Measurements from ENCODE around the gene ABI1.

Gene ABI1

DNA sequence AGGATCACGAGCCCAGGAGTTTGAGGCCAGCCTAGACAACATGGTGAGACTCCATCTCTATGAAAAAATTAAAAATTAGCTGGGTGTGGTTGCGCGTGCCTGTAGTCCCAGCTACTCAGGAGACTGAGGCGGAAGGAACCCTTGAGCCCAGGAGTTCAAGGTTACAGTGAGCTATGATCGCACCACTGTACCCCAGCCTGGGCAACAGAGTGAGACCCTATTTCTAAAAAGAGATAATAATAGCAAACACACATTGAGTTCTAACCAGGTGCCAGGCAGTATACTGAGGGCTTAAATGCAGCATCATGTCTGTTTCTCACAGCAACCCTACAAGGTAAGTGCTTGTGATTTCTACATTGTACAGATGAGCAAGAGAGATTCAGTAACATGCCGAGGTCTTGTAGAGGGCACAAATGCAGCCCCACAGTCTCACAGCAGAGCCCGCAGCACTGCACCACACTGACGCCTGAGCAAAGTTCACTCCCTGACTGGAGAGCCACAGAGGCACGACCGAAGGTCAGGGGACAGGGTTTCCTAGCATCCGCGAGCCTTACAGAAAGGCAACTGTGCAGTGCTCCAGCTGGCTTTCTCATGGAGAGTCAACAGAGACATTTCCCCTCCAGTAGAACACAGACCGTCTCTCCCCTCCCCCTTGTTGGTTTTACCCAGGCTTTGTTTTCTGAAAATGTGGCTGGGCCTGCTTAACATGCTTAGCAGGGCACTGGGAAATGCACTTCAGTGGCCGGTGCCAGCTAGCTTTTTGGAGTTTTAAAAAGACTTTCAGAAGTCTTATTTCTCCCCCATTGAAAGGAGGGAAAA is 126.8 kb downstream of the ABI1 start:
- TF ChIP-seq, protein P1, sequence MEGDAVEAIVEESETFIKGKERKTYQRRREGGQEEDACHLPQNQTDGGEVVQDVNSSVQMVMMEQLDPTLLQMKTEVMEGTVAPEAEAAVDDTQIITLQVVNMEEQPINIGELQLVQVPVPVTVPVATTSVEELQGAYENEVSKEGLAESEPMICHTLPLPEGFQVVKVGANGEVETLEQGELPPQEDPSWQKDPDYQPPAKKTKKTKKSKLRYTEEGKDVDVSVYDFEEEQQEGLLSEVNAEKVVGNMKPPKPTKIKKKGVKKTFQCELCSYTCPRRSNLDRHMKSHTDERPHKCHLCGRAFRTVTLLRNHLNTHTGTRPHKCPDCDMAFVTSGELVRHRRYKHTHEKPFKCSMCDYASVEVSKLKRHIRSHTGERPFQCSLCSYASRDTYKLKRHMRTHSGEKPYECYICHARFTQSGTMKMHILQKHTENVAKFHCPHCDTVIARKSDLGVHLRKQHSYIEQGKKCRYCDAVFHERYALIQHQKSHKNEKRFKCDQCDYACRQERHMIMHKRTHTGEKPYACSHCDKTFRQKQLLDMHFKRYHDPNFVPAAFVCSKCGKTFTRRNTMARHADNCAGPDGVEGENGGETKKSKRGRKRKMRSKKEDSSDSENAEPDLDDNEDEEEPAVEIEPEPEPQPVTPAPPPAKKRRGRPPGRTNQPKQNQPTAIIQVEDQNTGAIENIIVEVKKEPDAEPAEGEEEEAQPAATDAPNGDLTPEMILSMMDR (IDR thresholded peaks at IDR 0.05; ENCODE audit: low read depth, low read length, missing control alignments): no peak
- no peak for DNase-seq (ENCODE audit: extremely low read depth, low read depth)

DNA sequence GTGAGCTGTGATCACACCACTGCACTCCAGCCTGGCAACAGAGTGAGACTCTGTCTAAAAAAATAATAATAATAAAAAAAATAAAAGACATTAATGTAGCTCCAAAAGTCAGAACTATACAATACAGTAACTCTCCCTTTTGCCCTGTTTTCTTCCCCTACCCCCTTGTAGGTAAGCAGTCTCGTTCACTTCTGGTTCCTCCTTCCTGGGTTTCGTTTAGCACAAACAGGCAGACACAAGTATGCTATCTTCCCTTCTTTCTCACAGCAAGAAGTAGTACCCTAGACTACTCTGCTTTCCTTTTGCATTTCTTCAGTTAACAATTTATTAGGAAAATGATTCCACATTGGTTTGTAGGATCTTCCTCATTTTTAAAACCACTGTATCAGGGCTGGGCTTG is 130.2 kb downstream of the ABI1 start:
- TF ChIP-seq, protein P1 (IDR thresholded peaks at IDR 0.05; ENCODE audit: low read depth, low read length, missing control alignments): no peak
- DNase-seq (ENCODE audit: extremely low read depth, low read depth): no peak

More for the DNA sequence above, 126.8 kb downstream of the ABI1 start:
- H3K4me3 ChIP-seq (replicated peaks; ENCODE audit: low read depth, low read length): no peak overlapping the region

DNA sequence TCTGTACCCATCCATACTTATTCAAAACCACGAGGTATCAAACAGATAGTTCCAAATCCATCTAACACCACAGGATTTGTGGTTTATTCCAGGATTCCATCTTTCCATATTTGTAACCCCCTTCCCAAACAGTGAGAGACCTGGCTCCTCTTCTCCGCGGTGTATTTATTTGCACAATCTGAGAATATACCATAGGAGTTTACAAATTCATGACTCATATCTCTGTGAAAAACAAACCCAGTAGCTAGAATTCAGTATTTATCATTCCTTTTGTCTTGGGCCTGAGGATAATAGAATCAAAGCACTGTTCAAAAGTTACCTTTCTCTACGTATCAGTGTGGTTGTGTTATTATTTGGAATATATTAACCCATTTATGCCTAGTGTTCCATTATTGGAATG is 131.4 kb downstream of the ABI1 start:
- H3K4me3 ChIP-seq (replicated peaks; ENCODE audit: low read depth, low read length): no peak overlapping the region
- TF ChIP-seq, protein P1 (IDR thresholded peaks at IDR 0.05; ENCODE audit: low read depth, low read length, missing control alignments): no peak
- DNase-seq (ENCODE audit: extremely low read depth, low read depth): no peak

More for the DNA sequence above, 130.2 kb downstream of the ABI1 start:
- no peak overlapping the region for H3K4me3 ChIP-seq (replicated peaks; ENCODE audit: low read depth, low read length)

DNA sequence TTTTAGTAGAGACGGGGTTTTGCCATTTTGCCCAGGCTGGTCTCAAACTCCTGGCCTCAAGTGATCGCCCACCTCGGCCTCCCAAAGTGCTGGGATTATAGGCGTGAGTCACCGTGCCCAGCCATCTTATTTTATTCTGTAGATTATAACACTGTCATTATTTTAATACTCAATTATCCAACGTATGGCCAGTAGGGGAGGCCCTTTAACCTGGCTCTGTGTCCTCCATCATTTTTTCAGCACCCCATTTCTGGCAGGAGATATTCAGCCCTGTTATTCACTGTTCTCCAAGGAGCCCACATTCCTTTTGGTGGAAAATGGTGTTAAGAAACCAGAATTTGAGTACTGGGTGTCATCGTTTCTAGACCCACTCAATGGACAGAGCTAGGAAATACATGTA is 131.8 kb downstream of the ABI1 start:
- no peak overlapping the region for H3K4me3 ChIP-seq (replicated peaks; ENCODE audit: low read depth, low read length)
- DNase-seq (ENCODE audit: extremely low read depth, low read depth): no peak
- TF ChIP-seq, protein P1 (IDR thresholded peaks at IDR 0.05; ENCODE audit: low read depth, low read length, missing control alignments): peak; percentile 11

DNA sequence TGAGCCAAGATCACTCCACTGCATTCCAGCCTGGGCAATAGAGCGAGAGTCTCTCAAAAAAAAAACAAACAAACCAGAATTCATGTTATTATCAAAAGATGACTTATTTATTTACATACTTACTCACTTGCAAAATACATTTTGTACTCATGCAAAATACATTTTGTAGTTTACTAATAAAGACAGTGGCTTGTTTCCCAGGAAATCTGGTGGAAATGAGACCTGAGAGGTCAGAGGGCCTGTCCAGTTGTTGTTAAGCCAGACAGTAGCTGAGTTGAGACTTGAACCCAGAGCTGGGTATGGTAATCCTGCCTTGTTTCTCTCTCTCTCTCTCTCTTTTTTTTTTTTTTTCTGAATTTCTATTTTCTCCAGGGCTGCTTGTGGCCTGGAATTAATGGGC is 133.8 kb downstream of the ABI1 start:
- H3K4me3 ChIP-seq (replicated peaks; ENCODE audit: low read depth, low read length): no peak overlapping the region
- TF ChIP-seq, protein P1 (IDR thresholded peaks at IDR 0.05; ENCODE audit: low read depth, low read length, missing control alignments): no peak
- no peak for DNase-seq (ENCODE audit: extremely low read depth, low read depth)

DNA sequence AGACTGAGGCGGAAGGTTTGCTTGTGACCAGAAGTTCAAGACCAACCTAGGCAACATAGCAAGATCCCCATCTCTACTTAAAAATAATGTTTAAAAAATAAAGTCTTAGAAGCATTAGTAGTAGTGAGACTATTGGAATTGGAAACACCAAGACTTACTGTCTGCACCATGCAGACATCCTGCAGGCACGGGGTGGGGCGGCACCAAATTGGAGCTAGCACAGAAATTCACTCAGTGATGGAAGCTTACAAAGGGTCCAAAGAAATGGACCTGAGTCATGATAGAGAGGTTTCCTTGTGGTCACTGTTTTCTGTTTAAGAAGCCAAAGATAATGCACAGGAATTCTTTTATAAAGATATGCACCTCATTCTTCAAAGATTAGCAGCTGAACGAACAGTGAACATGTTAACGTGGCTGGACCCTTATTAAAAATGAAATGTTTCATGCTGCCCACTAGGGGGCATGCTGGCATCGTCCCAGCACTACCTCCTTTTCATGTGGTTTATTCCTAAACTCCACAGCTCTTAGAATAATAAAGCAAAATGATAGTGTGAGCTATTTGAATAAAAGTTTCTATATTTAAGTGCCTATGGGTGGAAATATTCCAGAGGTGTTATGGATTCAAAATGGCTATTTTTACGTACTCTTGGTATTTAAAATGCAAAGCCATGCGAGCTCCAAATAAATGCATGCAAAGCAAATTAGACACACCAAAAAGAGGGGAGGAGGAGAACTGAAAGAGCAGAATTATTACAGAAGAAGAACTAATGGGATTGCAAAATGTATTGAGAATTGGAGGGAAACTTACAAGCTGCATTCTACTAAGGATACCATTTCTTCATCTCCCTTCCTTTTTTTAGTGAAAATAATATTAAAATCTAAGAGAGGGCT is 134.7 kb downstream of the ABI1 start:
- peak; percentile 37 for DNase-seq (ENCODE audit: extremely low read depth, low read depth)
- H3K4me3 ChIP-seq (replicated peaks; ENCODE audit: low read depth, low read length): no peak overlapping the region
- TF ChIP-seq, protein P1 (IDR thresholded peaks at IDR 0.05; ENCODE audit: low read depth, low read length, missing control alignments): peak; percentile 72
